HEK293 (cell line): Measurements from ENCODE around the gene PI4KA.

Experiments used
- BCL11B ChIP-seq: fragments of 450-650 bp; formaldehyde crosslinking; IDR thresholded peaks from 2 replicates; pipeline ENCODE4 v1.5.1; 2016; ENCODE audit warnings: low read depth, missing biosample characterization, missing genetic modification characterization
- GLI4 ChIP-seq: fragments of 450-650 bp; formaldehyde crosslinking; IDR thresholded peaks from 2 replicates; pipeline ENCODE4 v1.5.1; 2016; ENCODE audit warnings: missing biosample characterization, missing genetic modification characterization
- SETDB1 ChIP-seq: IDR thresholded peaks from one replicate; pipeline ENCODE4 v1.6.1; 2017; ENCODE audit warnings: mild to moderate bottlenecking, low read length, moderate library complexity, mixed read lengths; ENCODE audit not compliant: insufficient read length
- ZBTB21 ChIP-seq: fragments of 450-650 bp; formaldehyde crosslinking; IDR thresholded peaks from 2 replicates; pipeline ENCODE4 v1.5.1; 2017; ENCODE audit warnings: missing biosample characterization, missing genetic modification characterization
- ZBTB7A ChIP-seq: fragments of 450-650 bp; formaldehyde crosslinking; IDR thresholded peaks from 2 replicates; pipeline ENCODE4 v1.5.1; 2016; ENCODE audit warnings: low read depth, missing biosample characterization, missing genetic modification characterization
- ZFP69B ChIP-seq: fragments of 450-650 bp; formaldehyde crosslinking; IDR thresholded peaks from 2 replicates; pipeline ENCODE4 v1.5.1; 2016; ENCODE audit warnings: missing biosample characterization, missing genetic modification characterization
- ZNF76 ChIP-seq: fragments of 450-650 bp; formaldehyde crosslinking; IDR thresholded peaks from 2 replicates; pipeline ENCODE4; 2016; ENCODE audit warnings: low read depth, missing biosample characterization, missing genetic modification characterization, borderline replicate concordance
- TF ChIP-seq, protein P1 (sequence below): fragments of 450-650 bp; formaldehyde crosslinking; optimal IDR thresholded peaks from 2 replicates; pipeline ENCODE3; 2016; ENCODE audit warnings: missing biosample characterization, mild to moderate bottlenecking, missing genetic modification characterization
- TF ChIP-seq, protein P2 (sequence below): fragments of 450-650 bp; formaldehyde crosslinking; IDR thresholded peaks from 2 replicates; pipeline ENCODE4 v1.5.1; 2016; ENCODE audit warnings: missing biosample characterization, missing genetic modification characterization
- TF ChIP-seq, protein P3 (sequence below): fragments of 450-650 bp; formaldehyde crosslinking; conservative IDR thresholded peaks from 2 replicates; pipeline ENCODE4 v1.5.1; 2016; ENCODE audit warnings: low read depth, missing biosample characterization, missing genetic modification characterization
- TF ChIP-seq, protein P4 (sequence below): fragments of 450-650 bp; formaldehyde crosslinking; IDR thresholded peaks from 2 replicates; pipeline ENCODE4 v1.5.1; 2016; ENCODE audit warnings: missing biosample characterization, missing genetic modification characterization
- TF ChIP-seq, protein P5 (sequence below): fragments of 450-650 bp; formaldehyde crosslinking; IDR thresholded peaks from 2 replicates; pipeline ENCODE4 v1.5.1; 2016; ENCODE audit warnings: missing biosample characterization, missing genetic modification characterization
- TF ChIP-seq, protein P6 (sequence below): fragments of 450-650 bp; formaldehyde crosslinking; IDR thresholded peaks from 2 replicates; pipeline ENCODE4 v1.5.1; 2016; ENCODE audit warnings: missing biosample characterization, missing genetic modification characterization

DNA sequence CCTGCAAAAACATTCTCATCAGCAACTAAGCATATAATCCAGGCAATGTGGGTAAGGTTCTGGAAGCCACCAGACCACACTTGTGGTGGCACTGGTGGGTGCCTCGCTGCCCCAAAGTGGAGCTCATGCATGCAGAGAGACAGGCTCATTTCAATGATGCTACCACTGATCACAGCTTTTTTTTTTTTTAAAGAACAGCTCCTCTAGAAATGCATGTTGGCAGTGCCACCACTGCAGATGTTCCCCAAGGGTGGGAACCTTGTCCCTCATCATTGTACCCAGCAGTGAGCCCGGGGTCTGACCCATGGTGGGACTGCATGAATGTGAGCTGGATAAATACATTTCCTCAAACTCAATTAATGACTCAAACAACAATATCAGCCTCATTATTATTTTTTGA lies 115.8 kb downstream of the PI4KA start:
- TF ChIP-seq, protein P1, sequence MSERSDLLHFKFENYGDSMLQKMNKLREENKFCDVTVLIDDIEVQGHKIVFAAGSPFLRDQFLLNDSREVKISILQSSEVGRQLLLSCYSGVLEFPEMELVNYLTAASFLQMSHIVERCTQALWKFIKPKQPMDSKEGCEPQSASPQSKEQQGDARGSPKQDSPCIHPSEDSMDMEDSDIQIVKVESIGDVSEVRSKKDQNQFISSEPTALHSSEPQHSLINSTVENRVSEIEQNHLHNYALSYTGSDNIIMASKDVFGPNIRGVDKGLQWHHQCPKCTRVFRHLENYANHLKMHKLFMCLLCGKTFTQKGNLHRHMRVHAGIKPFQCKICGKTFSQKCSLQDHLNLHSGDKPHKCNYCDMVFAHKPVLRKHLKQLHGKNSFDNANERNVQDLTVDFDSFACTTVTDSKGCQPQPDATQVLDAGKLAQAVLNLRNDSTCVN (tag by site-specific recombination) = no peak
- TF ChIP-seq, protein P2, sequence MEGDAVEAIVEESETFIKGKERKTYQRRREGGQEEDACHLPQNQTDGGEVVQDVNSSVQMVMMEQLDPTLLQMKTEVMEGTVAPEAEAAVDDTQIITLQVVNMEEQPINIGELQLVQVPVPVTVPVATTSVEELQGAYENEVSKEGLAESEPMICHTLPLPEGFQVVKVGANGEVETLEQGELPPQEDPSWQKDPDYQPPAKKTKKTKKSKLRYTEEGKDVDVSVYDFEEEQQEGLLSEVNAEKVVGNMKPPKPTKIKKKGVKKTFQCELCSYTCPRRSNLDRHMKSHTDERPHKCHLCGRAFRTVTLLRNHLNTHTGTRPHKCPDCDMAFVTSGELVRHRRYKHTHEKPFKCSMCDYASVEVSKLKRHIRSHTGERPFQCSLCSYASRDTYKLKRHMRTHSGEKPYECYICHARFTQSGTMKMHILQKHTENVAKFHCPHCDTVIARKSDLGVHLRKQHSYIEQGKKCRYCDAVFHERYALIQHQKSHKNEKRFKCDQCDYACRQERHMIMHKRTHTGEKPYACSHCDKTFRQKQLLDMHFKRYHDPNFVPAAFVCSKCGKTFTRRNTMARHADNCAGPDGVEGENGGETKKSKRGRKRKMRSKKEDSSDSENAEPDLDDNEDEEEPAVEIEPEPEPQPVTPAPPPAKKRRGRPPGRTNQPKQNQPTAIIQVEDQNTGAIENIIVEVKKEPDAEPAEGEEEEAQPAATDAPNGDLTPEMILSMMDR (tag by site-specific recombination) = no peak
- TF ChIP-seq BCL11B (tag by site-specific recombination) = no peak
- TF ChIP-seq, protein P3, sequence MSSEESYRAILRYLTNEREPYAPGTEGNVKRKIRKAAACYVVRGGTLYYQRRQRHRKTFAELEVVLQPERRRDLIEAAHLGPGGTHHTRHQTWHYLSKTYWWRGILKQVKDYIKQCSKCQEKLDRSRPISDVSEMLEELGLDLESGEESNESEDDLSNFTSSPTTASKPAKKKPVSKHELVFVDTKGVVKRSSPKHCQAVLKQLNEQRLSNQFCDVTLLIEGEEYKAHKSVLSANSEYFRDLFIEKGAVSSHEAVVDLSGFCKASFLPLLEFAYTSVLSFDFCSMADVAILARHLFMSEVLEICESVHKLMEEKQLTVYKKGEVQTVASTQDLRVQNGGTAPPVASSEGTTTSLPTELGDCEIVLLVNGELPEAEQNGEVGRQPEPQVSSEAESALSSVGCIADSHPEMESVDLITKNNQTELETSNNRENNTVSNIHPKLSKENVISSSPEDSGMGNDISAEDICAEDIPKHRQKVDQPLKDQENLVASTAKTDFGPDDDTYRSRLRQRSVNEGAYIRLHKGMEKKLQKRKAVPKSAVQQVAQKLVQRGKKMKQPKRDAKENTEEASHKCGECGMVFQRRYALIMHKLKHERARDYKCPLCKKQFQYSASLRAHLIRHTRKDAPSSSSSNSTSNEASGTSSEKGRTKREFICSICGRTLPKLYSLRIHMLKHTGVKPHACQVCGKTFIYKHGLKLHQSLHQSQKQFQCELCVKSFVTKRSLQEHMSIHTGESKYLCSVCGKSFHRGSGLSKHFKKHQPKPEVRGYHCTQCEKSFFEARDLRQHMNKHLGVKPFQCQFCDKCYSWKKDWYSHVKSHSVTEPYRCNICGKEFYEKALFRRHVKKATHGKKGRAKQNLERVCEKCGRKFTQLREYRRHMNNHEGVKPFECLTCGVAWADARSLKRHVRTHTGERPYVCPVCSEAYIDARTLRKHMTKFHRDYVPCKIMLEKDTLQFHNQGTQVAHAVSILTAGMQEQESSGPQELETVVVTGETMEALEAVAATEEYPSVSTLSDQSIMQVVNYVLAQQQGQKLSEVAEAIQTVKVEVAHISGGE (tag by site-specific recombination) = no peak
- no peak for TF ChIP-seq SETDB1
- TF ChIP-seq ZNF76 (tag by site-specific recombination) = no peak
- TF ChIP-seq ZFP69B (tag by site-specific recombination) = no peak
- no peak for TF ChIP-seq ZBTB21 (tag by site-specific recombination)
- TF ChIP-seq, protein P4, sequence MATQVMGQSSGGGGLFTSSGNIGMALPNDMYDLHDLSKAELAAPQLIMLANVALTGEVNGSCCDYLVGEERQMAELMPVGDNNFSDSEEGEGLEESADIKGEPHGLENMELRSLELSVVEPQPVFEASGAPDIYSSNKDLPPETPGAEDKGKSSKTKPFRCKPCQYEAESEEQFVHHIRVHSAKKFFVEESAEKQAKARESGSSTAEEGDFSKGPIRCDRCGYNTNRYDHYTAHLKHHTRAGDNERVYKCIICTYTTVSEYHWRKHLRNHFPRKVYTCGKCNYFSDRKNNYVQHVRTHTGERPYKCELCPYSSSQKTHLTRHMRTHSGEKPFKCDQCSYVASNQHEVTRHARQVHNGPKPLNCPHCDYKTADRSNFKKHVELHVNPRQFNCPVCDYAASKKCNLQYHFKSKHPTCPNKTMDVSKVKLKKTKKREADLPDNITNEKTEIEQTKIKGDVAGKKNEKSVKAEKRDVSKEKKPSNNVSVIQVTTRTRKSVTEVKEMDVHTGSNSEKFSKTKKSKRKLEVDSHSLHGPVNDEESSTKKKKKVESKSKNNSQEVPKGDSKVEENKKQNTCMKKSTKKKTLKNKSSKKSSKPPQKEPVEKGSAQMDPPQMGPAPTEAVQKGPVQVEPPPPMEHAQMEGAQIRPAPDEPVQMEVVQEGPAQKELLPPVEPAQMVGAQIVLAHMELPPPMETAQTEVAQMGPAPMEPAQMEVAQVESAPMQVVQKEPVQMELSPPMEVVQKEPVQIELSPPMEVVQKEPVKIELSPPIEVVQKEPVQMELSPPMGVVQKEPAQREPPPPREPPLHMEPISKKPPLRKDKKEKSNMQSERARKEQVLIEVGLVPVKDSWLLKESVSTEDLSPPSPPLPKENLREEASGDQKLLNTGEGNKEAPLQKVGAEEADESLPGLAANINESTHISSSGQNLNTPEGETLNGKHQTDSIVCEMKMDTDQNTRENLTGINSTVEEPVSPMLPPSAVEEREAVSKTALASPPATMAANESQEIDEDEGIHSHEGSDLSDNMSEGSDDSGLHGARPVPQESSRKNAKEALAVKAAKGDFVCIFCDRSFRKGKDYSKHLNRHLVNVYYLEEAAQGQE (tag by site-specific recombination) = no peak
- no peak for TF ChIP-seq GLI4 (tag by site-specific recombination)
- TF ChIP-seq, protein P5, sequence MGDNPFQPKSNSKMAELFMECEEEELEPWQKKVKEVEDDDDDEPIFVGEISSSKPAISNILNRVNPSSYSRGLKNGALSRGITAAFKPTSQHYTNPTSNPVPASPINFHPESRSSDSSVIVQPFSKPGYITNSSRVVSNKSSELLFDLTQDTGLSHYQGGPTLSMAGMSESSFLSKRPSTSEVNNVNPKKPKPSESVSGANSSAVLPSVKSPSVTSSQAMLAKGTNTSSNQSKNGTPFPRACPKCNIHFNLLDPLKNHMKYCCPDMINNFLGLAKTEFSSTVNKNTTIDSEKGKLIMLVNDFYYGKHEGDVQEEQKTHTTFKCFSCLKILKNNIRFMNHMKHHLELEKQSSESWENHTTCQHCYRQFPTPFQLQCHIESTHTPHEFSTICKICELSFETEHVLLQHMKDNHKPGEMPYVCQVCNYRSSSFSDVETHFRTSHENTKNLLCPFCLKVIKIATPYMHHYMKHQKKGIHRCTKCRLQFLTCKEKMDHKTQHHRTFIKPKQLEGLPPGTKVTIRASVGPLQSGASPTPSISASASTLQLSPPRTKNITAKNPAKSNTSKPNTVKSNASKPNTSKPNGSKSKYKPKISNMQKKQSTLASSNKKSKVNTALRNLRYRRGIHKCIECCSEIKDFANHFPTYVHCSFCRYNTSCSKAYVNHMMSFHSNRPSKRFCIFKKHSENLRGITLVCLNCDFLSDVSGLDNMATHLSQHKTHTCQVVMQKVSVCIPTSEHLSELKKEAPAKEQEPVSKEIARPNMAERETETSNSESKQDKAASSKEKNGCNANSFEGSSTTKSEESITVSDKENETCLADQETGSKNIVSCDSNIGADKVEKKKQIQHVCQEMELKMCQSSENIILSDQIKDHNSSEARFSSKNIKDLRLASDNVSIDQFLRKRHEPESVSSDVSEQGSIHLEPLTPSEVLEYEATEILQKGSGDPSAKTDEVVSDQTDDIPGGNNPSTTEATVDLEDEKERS (tag by site-specific recombination) = no peak
- TF ChIP-seq, protein P6, sequence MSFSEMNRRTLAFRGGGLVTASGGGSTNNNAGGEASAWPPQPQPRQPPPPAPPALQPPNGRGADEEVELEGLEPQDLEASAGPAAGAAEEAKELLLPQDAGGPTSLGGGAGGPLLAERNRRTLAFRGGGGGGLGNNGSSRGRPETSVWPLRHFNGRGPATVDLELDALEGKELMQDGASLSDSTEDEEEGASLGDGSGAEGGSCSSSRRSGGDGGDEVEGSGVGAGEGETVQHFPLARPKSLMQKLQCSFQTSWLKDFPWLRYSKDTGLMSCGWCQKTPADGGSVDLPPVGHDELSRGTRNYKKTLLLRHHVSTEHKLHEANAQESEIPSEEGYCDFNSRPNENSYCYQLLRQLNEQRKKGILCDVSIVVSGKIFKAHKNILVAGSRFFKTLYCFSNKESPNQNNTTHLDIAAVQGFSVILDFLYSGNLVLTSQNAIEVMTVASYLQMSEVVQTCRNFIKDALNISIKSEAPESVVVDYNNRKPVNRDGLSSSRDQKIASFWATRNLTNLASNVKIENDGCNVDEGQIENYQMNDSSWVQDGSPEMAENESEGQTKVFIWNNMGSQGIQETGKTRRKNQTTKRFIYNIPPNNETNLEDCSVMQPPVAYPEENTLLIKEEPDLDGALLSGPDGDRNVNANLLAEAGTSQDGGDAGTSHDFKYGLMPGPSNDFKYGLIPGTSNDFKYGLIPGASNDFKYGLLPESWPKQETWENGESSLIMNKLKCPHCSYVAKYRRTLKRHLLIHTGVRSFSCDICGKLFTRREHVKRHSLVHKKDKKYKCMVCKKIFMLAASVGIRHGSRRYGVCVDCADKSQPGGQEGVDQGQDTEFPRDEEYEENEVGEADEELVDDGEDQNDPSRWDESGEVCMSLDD (tag by site-specific recombination) = no peak
- TF ChIP-seq ZBTB7A (tag by site-specific recombination) = no peak
